Liver (tissue), 9 donors: ENCODE data around the gene TRPV4. TPM values are rescaled to one million over a fixed set of nuclear protein-coding genes. Genes with fewer than 3 reads are reported as not detected.

Experiments
- DNase-seq: peaks from one replicate; pipeline ENCODE4 v3.0.0-alpha.2; 2017; ENCODE audit warnings: low spot score
- H3K27ac ChIP-seq, 2 donors: one replicate each; pipeline ENCODE4 v1.7.0; 2013; ENCODE audit warnings: inconsistent platforms in 2 of 2, low read length in 2 of 2, control low read depth in 1 of 2, low read depth in 1 of 2, mild to moderate bottlenecking in 1 of 2
- H3K27me3 ChIP-seq, 4 donors: one replicate each; pipeline versions ENCODE4 v1.6.1 to v1.7.0; 2013; ENCODE audit warnings: low read length in 3 of 4, inconsistent platforms in 1 of 4, mild to moderate bottlenecking in 1 of 4, moderate library complexity in 1 of 4; ENCODE audit not compliant: control insufficient read depth in 4 of 4, insufficient read depth in 4 of 4
- H3K36me3 ChIP-seq, 4 donors: one replicate each; pipeline versions ENCODE4 v1.6.1 to v1.7.0; 2013; ENCODE audit warnings: low read length in 3 of 4, mild to moderate bottlenecking in 3 of 4, low read depth in 1 of 4, moderate library complexity in 1 of 4; ENCODE audit not compliant: control insufficient read depth in 4 of 4, insufficient read depth in 3 of 4
- H3K4me1 ChIP-seq, 4 donors: one replicate each; pipeline versions ENCODE4 v1.6.1 to v1.7.0; 2013; ENCODE audit warnings: low read length in 3 of 4, mild to moderate bottlenecking in 3 of 4, moderate library complexity in 1 of 4; ENCODE audit not compliant: control insufficient read depth in 4 of 4, insufficient read depth in 4 of 4
- H3K4me3 ChIP-seq, 3 donors: one replicate each; pipeline versions ENCODE4 v1.6.1 to v1.7.0; 2013; ENCODE audit warnings: low read length in 3 of 3, control low read depth in 1 of 3, low read depth in 1 of 3, mild to moderate bottlenecking in 1 of 3
- H3K9ac ChIP-seq, 2 donors: one replicate each; pipeline ENCODE4 v1.7.0; 2013; ENCODE audit warnings: low read length in 2 of 2, mild to moderate bottlenecking in 2 of 2, moderate library complexity in 2 of 2, control low read depth in 1 of 2, low read depth in 1 of 2
- H3K9me3 ChIP-seq, 4 donors: one replicate each; pipeline versions ENCODE4 v1.6.1 to v1.7.0; 2013; ENCODE audit warnings: low read length in 3 of 4; ENCODE audit not compliant: control insufficient read depth in 4 of 4
- CTCF ChIP-seq: fragments of 150-350 bp; IDR thresholded peaks from 2 replicates; pipeline ENCODE4 v1.5.1; 2017; ENCODE audit warnings: improper control_type of control experiment, low read depth, low read length; ENCODE audit not compliant: missing input control
- EGR1 ChIP-seq, 2 donors: IDR thresholded peaks; 2 replicates each; pipeline ENCODE4 v1.6.1; 2016 to 2018; ENCODE audit warnings: antibody characterized with exemption in 2 of 2, low read depth in 2 of 2
- FOXA1 ChIP-seq: IDR thresholded peaks from 2 replicates; pipeline ENCODE4 v1.6.1; 2016; ENCODE audit warnings: antibody characterized with exemption
- FOXA2 ChIP-seq: IDR thresholded peaks from 2 replicates; pipeline ENCODE4 v1.6.1; 2016; ENCODE audit warnings: antibody characterized with exemption
- GABPA ChIP-seq, 2 donors: IDR thresholded peaks in 1 of 2; conservative IDR thresholded peaks in 1 of 2; 2 replicates each; pipeline ENCODE4 v1.6.1; 2016; ENCODE audit warnings: antibody characterized with exemption in 2 of 2, mild to moderate bottlenecking in 1 of 2, moderate library complexity in 1 of 2
- HNF4A ChIP-seq, 2 donors: conservative IDR thresholded peaks; 2 replicates each; pipeline ENCODE4 v1.6.1; 2016; ENCODE audit warnings: antibody characterized with exemption in 2 of 2, mild to moderate bottlenecking in 2 of 2
- HNF4G ChIP-seq: IDR thresholded peaks from 2 replicates; pipeline ENCODE4 v1.6.1; 2016; ENCODE audit warnings: antibody characterized with exemption
- JUND ChIP-seq, 2 donors: IDR thresholded peaks; 2 replicates each; pipeline ENCODE4 v1.6.1; 2016; ENCODE audit warnings: antibody characterized with exemption in 2 of 2
- NR2F2 ChIP-seq: IDR thresholded peaks from 2 replicates; pipeline ENCODE4 v1.6.1; 2016; ENCODE audit warnings: antibody characterized with exemption
- RAD21 ChIP-seq, 2 donors: IDR thresholded peaks; 2 replicates each; pipeline ENCODE4 v1.6.1; 2016; ENCODE audit warnings: antibody characterized with exemption in 2 of 2, mild to moderate bottlenecking in 2 of 2
- REST ChIP-seq: IDR thresholded peaks from 2 replicates; pipeline ENCODE4 v1.6.1; 2016; ENCODE audit warnings: antibody characterized with exemption, mild to moderate bottlenecking
- RXRA ChIP-seq, 2 donors: IDR thresholded peaks; 2 replicates each; pipeline ENCODE4 v1.6.1; 2017 to 2018; ENCODE audit warnings: antibody characterized with exemption in 2 of 2, mild to moderate bottlenecking in 1 of 2
- SP1 ChIP-seq: IDR thresholded peaks from 2 replicates; pipeline ENCODE4 v1.6.1; 2018; ENCODE audit warnings: antibody characterized with exemption, mild to moderate bottlenecking
- TAF1 ChIP-seq: conservative IDR thresholded peaks from 2 replicates; pipeline ENCODE4 v1.6.1; 2016; ENCODE audit warnings: antibody characterized with exemption, mild to moderate bottlenecking
- YY1 ChIP-seq: IDR thresholded peaks from 2 replicates; pipeline ENCODE4 v1.6.1; 2016; ENCODE audit warnings: antibody characterized with exemption, mild to moderate bottlenecking
- WGBS: extraction: QIAGEN DNeasy Blood & Tissue Kit; methylation state at CpG from one replicate; pipeline ENCODE4 v1.1.7; 2013; 5-methylcytosine and 5-hydroxymethylcytosine counted together
- polyA plus RNA-seq, 2 donors: library from polyadenylated mRNA; stranded (reverse) in 1 of 2; unstranded in 1 of 2; fragments of 200-250 nt in 1 of 2; fragments of >200 nt in 1 of 2; fragmentation: Nextera tagmentation in 1 of 2; extraction: Ambion mirVana in 1 of 2; gene quantifications; one replicate each; pipeline versions ENCODE4 v1.2.1 to v1.2.3, GENCODE V29; 2013 to 2015
- total RNA-seq, 2 donors: library from RNA; depleted of rRNA; stranded (reverse); fragments of >200 nt; gene quantifications; one replicate each; pipeline ENCODE4 v1.2.3, GENCODE V29; 2014
- TF ChIP-seq, protein P1 (sequence below): IDR thresholded peaks from 2 replicates; pipeline ENCODE4 v1.6.1; 2016; ENCODE audit warnings: antibody characterized with exemption
- TF ChIP-seq, protein P2 (sequence below): IDR thresholded peaks from 2 replicates; pipeline ENCODE4 v1.6.1; 2016; ENCODE audit warnings: antibody characterized with exemption
- TF ChIP-seq, protein P3 (sequence below): IDR thresholded peaks from 2 replicates; pipeline ENCODE4 v1.6.1; 2016; ENCODE audit warnings: antibody characterized with exemption
- donor health status: healthy.
- donor health status: healthy.
- donor health status: healthy.
- donor health status: healthy.
- donor health status: healthy.

TRPV4 gene
- total and polyA plus RNA-seq, 4 donors = 1.3 to 9.6 (median 3.9) TPM

GRCh38 chr12:109829667-109830066 is 3.5 kb downstream of the TRPV4 start:
- H3K27me3 ChIP-seq = no peaks in the 10 kb centered on the region
- H3K27ac ChIP-seq = peak overlapping the region in 1 of 2 donors; percentile 5

More at GRCh38 chr12:109829667-109830066, 3.5 kb downstream of the TRPV4 start:
- WGBS = 84% methylated on average over 10 of the region's 10 CpGs
- no peak overlapping the region for H3K9ac ChIP-seq
- H3K36me3 ChIP-seq = no peaks in the 10 kb centered on the region
- TF ChIP-seq JUND (IDR thresholded peaks at IDR 0.05) (no peak), TAF1 (no peak), NR2F2 (no peak), EGR1 (IDR thresholded peaks at IDR 0.05; ENCODE audit: low read depth in 2 of 2) (no peak), SP1 (no peak), GABPA (IDR thresholded peaks at IDR 0.05 in 1 of 2, conservative IDR thresholded peaks at IDR 0.05 in 1 of 2) (no peak), HNF4G (no peak), CTCF (no peak), FOXA2 (no peak), REST (no peak), HNF4A (conservative IDR thresholded peaks at IDR 0.05) (no peak), FOXA1 (no peak), YY1 (no peak), RXRA (IDR thresholded peaks at IDR 0.05) (no peak), RAD21 (IDR thresholded peaks at IDR 0.05) (no peak)
- TF ChIP-seq, protein P1, sequence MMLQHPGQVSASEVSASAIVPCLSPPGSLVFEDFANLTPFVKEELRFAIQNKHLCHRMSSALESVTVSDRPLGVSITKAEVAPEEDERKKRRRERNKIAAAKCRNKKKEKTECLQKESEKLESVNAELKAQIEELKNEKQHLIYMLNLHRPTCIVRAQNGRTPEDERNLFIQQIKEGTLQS = no peak
- TF ChIP-seq, protein P2, sequence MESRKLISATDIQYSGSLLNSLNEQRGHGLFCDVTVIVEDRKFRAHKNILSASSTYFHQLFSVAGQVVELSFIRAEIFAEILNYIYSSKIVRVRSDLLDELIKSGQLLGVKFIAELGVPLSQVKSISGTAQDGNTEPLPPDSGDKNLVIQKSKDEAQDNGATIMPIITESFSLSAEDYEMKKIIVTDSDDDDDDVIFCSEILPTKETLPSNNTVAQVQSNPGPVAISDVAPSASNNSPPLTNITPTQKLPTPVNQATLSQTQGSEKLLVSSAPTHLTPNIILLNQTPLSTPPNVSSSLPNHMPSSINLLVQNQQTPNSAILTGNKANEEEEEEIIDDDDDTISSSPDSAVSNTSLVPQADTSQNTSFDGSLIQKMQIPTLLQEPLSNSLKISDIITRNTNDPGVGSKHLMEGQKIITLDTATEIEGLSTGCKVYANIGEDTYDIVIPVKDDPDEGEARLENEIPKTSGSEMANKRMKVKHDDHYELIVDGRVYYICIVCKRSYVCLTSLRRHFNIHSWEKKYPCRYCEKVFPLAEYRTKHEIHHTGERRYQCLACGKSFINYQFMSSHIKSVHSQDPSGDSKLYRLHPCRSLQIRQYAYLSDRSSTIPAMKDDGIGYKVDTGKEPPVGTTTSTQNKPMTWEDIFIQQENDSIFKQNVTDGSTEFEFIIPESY = no peak
- TF ChIP-seq, protein P3, sequence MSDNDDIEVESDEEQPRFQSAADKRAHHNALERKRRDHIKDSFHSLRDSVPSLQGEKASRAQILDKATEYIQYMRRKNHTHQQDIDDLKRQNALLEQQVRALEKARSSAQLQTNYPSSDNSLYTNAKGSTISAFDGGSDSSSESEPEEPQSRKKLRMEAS = no peak
- peaks cover 8 to 46% (median 40%) of the 10 kb centered on the region in 4 donors for H3K4me1 ChIP-seq
- H3K4me3 ChIP-seq = no peak overlapping the region
- no peaks in the 10 kb centered on the region for H3K9me3 ChIP-seq
- no peak for DNase-seq
